Neuronal stem cell (in vitro differentiated cells): Measurements from ENCODE around the gene FAHD2A.
"Not testable (repeated sequence)": the region's sequence is repeated elsewhere in the genome, so short reads cannot be mapped to it uniquely, and the experiment has no call there.

Experiments
- DNase-seq: peaks from one replicate; pipeline ENCODE4 v3.0.0-alpha.2; 2013; ENCODE audit warnings: low spot score
- H2AFZ ChIP-seq: one replicate; pipeline ENCODE4 v1.6.1; 2013; ENCODE audit warnings: mild to moderate bottlenecking, low read length, inconsistent platforms
- H2AK5ac ChIP-seq: 2 replicates; pipeline ENCODE4 v1.6.1; 2013; ENCODE audit warnings: low read depth, mild to moderate bottlenecking, inconsistent platforms, low read length, moderate library complexity, mixed read lengths
- H2BK120ac ChIP-seq: 2 replicates; pipeline ENCODE4 v1.6.1; 2013; ENCODE audit warnings: low read depth, mild to moderate bottlenecking, inconsistent platforms, low read length, moderate library complexity, mixed read lengths
- H2BK12ac ChIP-seq: one replicate; pipeline ENCODE4 v1.6.1; 2013; ENCODE audit warnings: low read length, inconsistent platforms
- H2BK15ac ChIP-seq: 2 replicates; pipeline ENCODE4 v1.6.1; 2013; ENCODE audit warnings: mild to moderate bottlenecking, low read length, inconsistent platforms, mixed read lengths
- H2BK5ac ChIP-seq: one replicate; pipeline ENCODE4 v1.6.1; 2013; ENCODE audit warnings: inconsistent platforms, mild to moderate bottlenecking, low read length, moderate library complexity
- H3K14ac ChIP-seq: one replicate; pipeline ENCODE4 v1.6.1; 2013; ENCODE audit warnings: low read length, inconsistent platforms
- H3K18ac ChIP-seq: 2 replicates; pipeline ENCODE4 v1.6.1; 2013; ENCODE audit warnings: low read length, inconsistent platforms
- H3K23ac ChIP-seq: 2 replicates; pipeline ENCODE4 v1.6.1; 2013; ENCODE audit warnings: low read depth, mild to moderate bottlenecking, mixed read lengths, low read length, inconsistent platforms; ENCODE audit not compliant: poor library complexity
- H3K27ac ChIP-seq: replicated peaks from 3 replicates; pipeline ENCODE4 v1.5.1; 2013; ENCODE audit warnings: low read length, inconsistent platforms
- H3K27me3 ChIP-seq, 3 experiments: 2 replicates each; pipeline ENCODE4 v1.6.1; 2013; ENCODE audit warnings: low read length in 3 of 3, mild to moderate bottlenecking in 2 of 3, inconsistent platforms in 1 of 3, low read depth in 1 of 3, mixed read lengths in 1 of 3, moderate library complexity in 1 of 3; ENCODE audit not compliant: control insufficient read depth in 3 of 3, insufficient read depth in 3 of 3
- H3K36me3 ChIP-seq, 2 donors: replicated peaks in 1 of 2; 2 replicates each; pipeline ENCODE4 v1.6.1; 2013; ENCODE audit warnings: low read length in 2 of 2; ENCODE audit not compliant: control insufficient read depth in 2 of 2, insufficient read depth in 2 of 2
- H3K4ac ChIP-seq: 2 replicates; pipeline ENCODE4 v1.6.1; 2013; ENCODE audit warnings: inconsistent platforms, mild to moderate bottlenecking, low read length, moderate library complexity
- H3K4me1 ChIP-seq, 2 donors: 1 replicate in 1 of 2; 2 replicates in 1 of 2; pipeline ENCODE4 v1.6.1; 2013; ENCODE audit warnings: low read length in 2 of 2, low read depth in 1 of 2; ENCODE audit not compliant: control insufficient read depth in 2 of 2, insufficient read depth in 1 of 2
- H3K4me2 ChIP-seq: one replicate; pipeline ENCODE4 v1.6.1; 2013; ENCODE audit warnings: mild to moderate bottlenecking, low read length, inconsistent platforms; ENCODE audit not compliant: insufficient read depth, poor library complexity, severe bottlenecking
- H3K4me3 ChIP-seq, 2 donors: 2 replicates each; pipeline ENCODE4 v1.5.1; 2013; ENCODE audit warnings: low read length in 2 of 2, mild to moderate bottlenecking in 2 of 2, inconsistent platforms in 1 of 2, moderate library complexity in 1 of 2
- H3K79me1 ChIP-seq: one replicate; pipeline ENCODE4 v1.6.1; 2013; ENCODE audit warnings: low read depth, mild to moderate bottlenecking, inconsistent platforms, low read length, moderate library complexity
- H3K9ac ChIP-seq: one replicate; pipeline ENCODE4 v1.6.1; 2013; ENCODE audit warnings: mild to moderate bottlenecking, low read depth, low read length, inconsistent platforms; ENCODE audit not compliant: poor library complexity
- H3K9me3 ChIP-seq, 2 donors: replicated peaks in 1 of 2; 2 replicates each; pipeline versions ENCODE3 to v1.6.1; 2013; ENCODE audit warnings: low read length in 2 of 2, mild to moderate bottlenecking in 2 of 2, inconsistent platforms in 1 of 2, low read depth in 1 of 2, mixed read lengths in 1 of 2, moderate library complexity in 1 of 2; ENCODE audit not compliant: control insufficient read depth in 2 of 2, insufficient read depth in 1 of 2
- H4K8ac ChIP-seq: one replicate; pipeline ENCODE4 v1.6.1; 2013; ENCODE audit warnings: low read depth, mild to moderate bottlenecking, inconsistent platforms, low read length, moderate library complexity
- H4K91ac ChIP-seq: one replicate; pipeline ENCODE4 v1.6.1; 2013; ENCODE audit warnings: low read length, low read depth, mild to moderate bottlenecking, inconsistent platforms; ENCODE audit not compliant: poor library complexity
- WGBS, 2 donors: extraction: QIAGEN DNeasy Blood & Tissue Kit; methylation state at CpG; one replicate each; pipeline ENCODE4 v1.1.7; 2013; ENCODE audit warnings: missing lambda C conversion rate in 2 of 2, mixed read lengths in 1 of 2; ENCODE audit not compliant: insufficient read length in 2 of 2, insufficient replicate concordance in 1 of 2; ENCODE audit errors: extremely low coverage in 2 of 2; 5-methylcytosine and 5-hydroxymethylcytosine counted together

FAHD2A gene

GRCh38 chr2:95415138-95415537 is 12.6 kb downstream of the FAHD2A start:
- not testable (repeated sequence) for H2BK5ac ChIP-seq, H3K4me3 ChIP-seq, H2BK15ac ChIP-seq, H3K27ac ChIP-seq, H3K9me3 ChIP-seq, H3K14ac ChIP-seq, H3K9ac ChIP-seq, DNase-seq, H3K18ac ChIP-seq, H3K4me2 ChIP-seq, H3K4ac ChIP-seq, H3K27me3 ChIP-seq, H3K79me1 ChIP-seq, H2BK12ac ChIP-seq, H4K91ac ChIP-seq, H3K23ac ChIP-seq, H3K4me1 ChIP-seq, H4K8ac ChIP-seq, H2BK120ac ChIP-seq, H2AFZ ChIP-seq, H2AK5ac ChIP-seq
- no CpG with 5 or more reads among the region's 3 CpGs for WGBS, 2 donors
- H3K36me3 ChIP-seq, result peaks cover 6 to 24% of the 10 kb centered on the region in 2 donors

DNA sequence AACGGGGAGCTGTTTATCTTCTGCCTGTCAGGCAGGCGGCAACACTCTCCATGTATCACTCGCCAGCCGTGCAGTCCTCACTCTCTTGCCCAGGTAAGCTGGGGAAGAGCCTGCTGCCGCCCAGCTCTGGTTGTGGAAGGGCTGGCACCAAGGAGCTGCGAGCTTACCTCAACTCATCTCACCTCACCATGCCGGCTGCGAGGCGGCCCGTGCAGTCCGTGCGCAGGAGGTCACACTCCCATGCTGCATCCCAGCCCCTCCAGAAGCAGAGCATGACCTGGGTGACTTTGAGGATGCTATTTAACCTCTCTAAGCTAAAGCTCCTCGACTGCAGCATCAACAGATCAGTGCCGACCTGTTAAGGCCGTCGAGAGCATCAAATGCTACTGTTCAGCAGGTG is 13.1 kb downstream of the FAHD2A start:
- not testable (repeated sequence) for H3K27me3 ChIP-seq, H3K14ac ChIP-seq, H3K18ac ChIP-seq, H3K23ac ChIP-seq, H3K27ac ChIP-seq, H3K4me2 ChIP-seq, H3K9ac ChIP-seq, H3K4ac ChIP-seq, H2BK5ac ChIP-seq, H2BK12ac ChIP-seq, H3K4me3 ChIP-seq, H4K8ac ChIP-seq, H2BK15ac ChIP-seq, H2AFZ ChIP-seq, H4K91ac ChIP-seq, H3K79me1 ChIP-seq, H3K4me1 ChIP-seq, DNase-seq, H2BK120ac ChIP-seq, H3K9me3 ChIP-seq, H2AK5ac ChIP-seq
- no CpG with 5 or more reads among the region's 16 CpGs for WGBS, 2 donors
- H3K36me3 ChIP-seq, result peaks cover 6 to 24% of the 10 kb centered on the region in 2 donors

GRCh38 chr2:95427196-95427867 is 24.8 kb downstream of the FAHD2A start:
- not testable (repeated sequence) for H3K9ac ChIP-seq, DNase-seq, H2BK5ac ChIP-seq, H2BK12ac ChIP-seq, H3K4me2 ChIP-seq, H3K23ac ChIP-seq, H2BK120ac ChIP-seq, H3K27ac ChIP-seq, H3K14ac ChIP-seq, H3K27me3 ChIP-seq, H3K4me1 ChIP-seq, H2AK5ac ChIP-seq, H3K79me1 ChIP-seq, H3K4ac ChIP-seq, H4K8ac ChIP-seq, H3K18ac ChIP-seq, H2AFZ ChIP-seq, H3K9me3 ChIP-seq, H3K36me3 ChIP-seq, H3K4me3 ChIP-seq, H2BK15ac ChIP-seq, H4K91ac ChIP-seq
- no CpG with 5 or more reads among the region's 30 CpGs for WGBS, 2 donors

DNA sequence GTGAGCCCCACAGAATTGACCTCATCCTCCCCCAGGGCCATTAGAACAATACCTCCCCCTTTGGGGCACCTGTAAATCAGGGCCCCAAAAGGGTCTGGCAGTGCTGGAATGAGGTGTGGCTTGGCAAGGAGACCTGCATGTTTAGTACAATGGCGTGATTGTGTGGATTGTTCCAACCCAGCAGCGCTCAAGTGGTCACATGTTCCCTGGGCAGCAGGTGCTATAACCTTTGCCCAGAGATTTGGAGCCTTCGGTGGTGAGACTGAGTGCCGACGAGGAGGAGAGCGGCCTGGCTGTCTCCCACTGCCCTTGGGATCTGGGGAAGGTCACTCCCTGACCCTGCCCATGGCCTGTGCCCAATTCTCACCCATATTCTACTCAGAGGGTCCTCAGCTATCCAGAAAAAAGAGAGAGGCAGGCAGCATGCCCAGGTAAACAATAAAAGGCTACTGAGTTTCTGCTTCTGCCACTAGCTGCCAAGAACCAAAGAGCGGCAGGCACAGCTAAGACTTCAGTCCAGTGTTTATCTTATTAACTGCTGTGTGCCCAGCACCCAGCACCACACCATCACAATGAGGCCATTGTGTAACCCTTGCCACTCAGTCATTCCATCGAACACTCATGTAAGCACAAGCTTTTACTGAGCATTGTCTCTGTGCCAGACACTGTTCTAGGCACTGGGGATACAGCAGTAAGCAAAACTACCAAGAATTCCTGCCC is 27.4 kb downstream of the FAHD2A start:
- H2AFZ ChIP-seq, H4K91ac ChIP-seq, H4K8ac ChIP-seq, H3K14ac ChIP-seq, H3K27me3 ChIP-seq, H3K9me3 ChIP-seq, H3K9ac ChIP-seq, H3K4ac ChIP-seq, H3K36me3 ChIP-seq, H2BK120ac ChIP-seq, H2BK5ac ChIP-seq, H3K23ac ChIP-seq, H3K79me1 ChIP-seq, H2BK15ac ChIP-seq, H2AK5ac ChIP-seq, H3K4me2 ChIP-seq, H3K27ac ChIP-seq, DNase-seq, H2BK12ac ChIP-seq, H3K18ac ChIP-seq, H3K4me1 ChIP-seq, H3K4me3 ChIP-seq: not testable (repeated sequence)
- WGBS, 2 donors, result no CpG with 5 or more reads among the region's 8 CpGs
